NB4 (cell line): ENCODE measurements around the gene GNAT2.

Source experiments
- CTCF ChIP-seq: IDR thresholded peaks from one replicate; pipeline ENCODE4 v1.5.1; 2012; ENCODE audit warnings: low read depth, low read length
- POLR2A ChIP-seq: IDR thresholded peaks from 2 replicates; pipeline ENCODE4 v1.6.1; 2011; ENCODE audit warnings: mild to moderate bottlenecking; ENCODE audit not compliant: insufficient read length; ENCODE audit errors: extremely low read depth

DNA sequence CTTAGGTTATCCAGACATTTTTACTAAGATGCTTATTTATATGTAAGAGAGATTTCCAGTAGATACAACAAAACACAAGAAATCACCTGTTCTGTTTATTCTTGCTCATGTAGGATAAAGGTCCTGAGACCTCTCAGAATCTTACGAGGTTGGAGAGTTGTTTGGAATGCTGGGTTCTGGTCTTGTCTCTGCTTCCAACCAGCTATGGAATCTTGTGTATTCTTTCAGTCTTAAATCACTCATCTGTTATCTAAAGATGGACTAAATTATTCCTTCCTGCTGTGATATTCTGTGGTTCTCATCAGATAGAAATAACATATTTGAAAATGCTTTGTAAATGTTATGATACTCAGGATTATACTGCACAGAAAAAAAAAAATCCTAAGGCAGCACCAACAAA, 21.3 kb downstream of the GNAT2 start:
- TF ChIP-seq CTCF, result no peak
- no peak for TF ChIP-seq POLR2A
